Superior temporal gyrus (tissue), 1 donor: ENCODE results near the gene PHOSPHO1.
"Not testable (repeated sequence)": the region's sequence is repeated elsewhere in the genome, so short reads cannot be mapped to it uniquely, and the experiment has no call there.

ENCODE experiments used
- DNase-seq: peaks from one replicate; pipeline ENCODE4 v3.0.0-alpha.2; 2016; ENCODE audit errors: extremely low spot score

Gene PHOSPHO1

DNA sequence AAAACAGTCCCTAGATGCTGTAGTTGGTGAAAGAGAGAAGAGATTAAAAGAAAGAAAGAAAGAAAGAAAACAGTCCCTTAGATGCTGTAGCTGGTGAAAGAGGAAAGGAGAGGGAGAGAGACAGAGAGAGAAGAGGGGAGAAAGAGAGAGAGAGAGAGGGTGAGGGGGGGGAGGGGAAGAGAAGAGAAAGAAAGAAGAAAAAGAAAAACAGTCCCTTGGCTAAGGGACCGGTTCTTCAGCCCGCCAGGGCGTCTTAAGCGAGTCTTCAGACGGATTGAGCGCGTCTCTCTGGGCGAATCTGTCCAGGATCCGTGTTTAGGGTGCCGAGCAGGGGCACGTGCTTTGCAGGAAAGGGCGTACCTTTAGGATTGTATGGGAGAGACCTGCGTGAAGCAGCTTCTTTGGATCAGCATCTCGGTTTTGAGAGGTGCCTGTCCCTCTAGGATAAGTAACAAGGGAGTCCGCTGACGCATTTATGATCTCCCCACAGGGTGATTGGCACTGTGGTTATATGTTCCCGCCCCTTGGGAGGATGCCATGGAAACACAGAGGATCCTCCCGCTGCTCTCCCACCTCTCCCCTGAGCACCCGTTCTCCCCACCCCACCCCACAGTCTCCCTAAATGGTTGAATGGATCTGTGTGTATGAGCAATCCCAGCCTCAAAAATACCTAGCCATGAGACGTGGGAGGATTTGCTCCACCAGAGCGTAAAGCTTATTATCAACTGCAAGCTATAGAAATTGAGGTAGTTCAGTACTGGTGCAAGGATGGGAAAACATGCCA lies 36.9 kb downstream of the PHOSPHO1 start:
- peak; percentile 78 for DNase-seq

- DNase-seq = peak; percentile 95
These were observed 38.5 kb downstream of the PHOSPHO1 start for GRCh38 chr17:49191917-49192741.

- DNase-seq = no peak
These were observed 39.1 kb downstream of the PHOSPHO1 start for GRCh38 chr17:49191409-49191916.

GRCh38 chr17:49190932-49191331 lies 39.7 kb downstream of the PHOSPHO1 start:
- no peak for DNase-seq

- no peak for DNase-seq
These were observed 43.3 kb downstream of the PHOSPHO1 start for GRCh38 chr17:49187301-49187700.

GRCh38 chr17:49185381-49185780 lies 45.2 kb downstream of the PHOSPHO1 start:
- not testable (repeated sequence) for DNase-seq

GRCh38 chr17:49184522-49184921 lies 46.1 kb downstream of the PHOSPHO1 start:
- DNase-seq = not testable (repeated sequence)

DNA sequence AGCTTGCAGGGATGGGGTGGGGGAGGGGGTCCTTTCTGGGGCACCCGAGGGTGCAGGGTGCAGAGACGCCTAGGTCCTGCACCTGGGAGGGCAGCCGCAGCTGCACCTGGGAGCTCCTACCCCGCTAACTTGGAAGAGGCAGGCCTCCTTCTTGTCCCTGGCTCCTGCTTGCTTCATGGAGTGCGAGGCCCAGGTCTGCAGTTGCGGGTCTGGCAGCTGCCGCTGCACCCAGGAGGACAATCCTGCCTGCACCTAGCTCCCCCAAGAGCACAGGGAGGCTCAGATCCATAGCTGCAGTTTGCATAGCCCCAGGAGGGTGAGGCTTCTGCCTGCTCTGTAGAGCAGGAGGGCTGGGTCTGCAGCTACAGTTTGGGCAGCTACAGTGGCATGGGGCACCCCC lies 46.8 kb downstream of the PHOSPHO1 start:
- DNase-seq = no peak

DNA sequence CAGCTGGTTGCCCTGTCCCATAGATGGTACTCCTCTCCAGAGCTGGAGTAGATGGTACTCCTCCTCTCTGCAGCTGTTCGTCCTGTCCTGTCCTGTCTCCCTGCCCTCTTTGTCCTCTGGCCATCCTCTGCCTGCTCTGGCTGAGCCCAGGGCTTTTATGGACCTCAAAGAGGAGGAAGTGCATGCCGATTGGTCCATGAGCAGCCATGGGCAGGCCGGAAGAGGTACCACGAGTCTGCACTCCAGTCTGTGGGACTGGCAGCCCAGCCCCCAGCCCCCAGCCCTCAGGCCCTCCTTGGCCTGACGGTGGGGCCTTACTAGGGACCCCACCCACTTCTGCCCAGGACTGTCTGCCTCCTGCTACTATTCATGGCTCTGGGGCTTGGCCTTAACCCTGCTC lies 47.2 kb downstream of the PHOSPHO1 start:
- DNase-seq = no peak

GRCh38 chr17:49180998-49181635 lies 49.5 kb downstream of the PHOSPHO1 start:
- DNase-seq = no peak

DNA sequence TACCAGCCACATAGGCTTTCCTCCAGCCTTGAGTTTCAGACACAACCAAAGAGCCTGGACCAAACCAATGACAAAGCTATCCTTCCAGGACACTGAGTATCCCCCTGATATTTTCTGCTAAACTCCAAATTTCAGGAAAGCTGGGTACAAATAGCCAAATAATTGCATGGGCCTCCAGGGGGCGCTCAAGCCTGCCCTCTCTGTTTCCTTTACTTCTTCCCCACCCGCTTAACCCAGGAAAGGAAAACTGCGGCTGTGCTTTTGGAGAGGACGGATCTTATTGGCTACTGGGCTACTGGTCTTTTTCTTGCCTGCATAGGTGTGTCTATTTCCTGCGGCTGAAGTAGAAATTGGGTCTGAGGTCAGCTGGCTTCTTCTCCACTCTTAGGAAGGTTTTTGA lies 50.3 kb downstream of the PHOSPHO1 start:
- peak; percentile 67 for DNase-seq

DNA sequence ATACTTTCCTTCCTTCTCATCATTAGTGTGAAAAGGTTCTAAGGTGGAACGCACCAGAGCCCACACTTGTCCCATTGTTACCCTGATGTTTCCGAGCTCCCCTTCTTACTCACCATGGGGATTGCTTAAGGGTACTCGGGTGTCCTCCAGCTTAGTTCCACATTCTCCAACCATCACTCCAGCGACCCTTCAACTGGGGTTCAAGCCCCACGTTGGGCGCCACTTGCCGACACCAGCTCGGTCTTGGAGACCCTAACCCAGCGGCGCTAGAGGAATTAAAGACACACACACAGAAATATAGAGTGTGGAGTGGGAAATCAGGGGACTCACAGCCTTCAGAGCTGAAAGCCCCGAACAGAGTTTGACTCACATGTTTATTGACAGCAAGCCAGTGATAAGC lies 54.6 kb downstream of the PHOSPHO1 start:
- DNase-seq = not testable (repeated sequence)
